WTC11 (cell line): ENCODE data around the gene CTNND2.

ENCODE experiments used
- ATF3 ChIP-seq: sonication (generic); formaldehyde crosslinking; conservative IDR thresholded peaks from 2 replicates; pipeline ENCODE4 v1.8.1; 2022; ENCODE audit warnings: mild to moderate bottlenecking, missing genetic modification reagents
- CTCF ChIP-seq: fragments of 200-600 bp; IDR thresholded peaks from 2 replicates; pipeline ENCODE4 v1.8.0; 2022; ENCODE audit warnings: antibody characterized with exemption
- FOXP1 ChIP-seq: sonication (generic); formaldehyde crosslinking; IDR thresholded peaks from 2 replicates; pipeline ENCODE4 v1.8.0; 2022; ENCODE audit warnings: missing genetic modification reagents, mild to moderate bottlenecking, moderate library complexity, borderline replicate concordance
- HMGA2 ChIP-seq: fragments of 250-450 bp; sonication (Bioruptor Pico); IDR thresholded peaks from 2 replicates; pipeline ENCODE4 v1.4.0; 2021; ENCODE audit warnings: mild to moderate bottlenecking, moderate library complexity
- NR3C1 ChIP-seq: sonication (generic); formaldehyde crosslinking; conservative IDR thresholded peaks from 2 replicates; pipeline ENCODE4 v1.8.1; 2023; ENCODE audit warnings: low read depth, mild to moderate bottlenecking, missing genetic modification reagents

- TF ChIP-seq HMGA2 (CRISPR knock-in tag) (no peak), CTCF (no peak), NR3C1 (CRISPR knock-in tag) (no peak), ATF3 (CRISPR knock-in tag) (no peak), FOXP1 (CRISPR knock-in tag) (no peak)
Measured at GRCh38 chr5:11822598-11822997, 81.6 kb downstream of the CTNND2 start.
